ENCODE measurements around the gene KNSTRN.

The KNSTRN gene

GRCh38 chr15:40382580-40383456, at the start of gene KNSTRN:
Gene KNSTRN (plus strand): TSS chr15:40382721. CDS start chr15:40382836, 115 bp downstream.
- peaks cover 24% of the 10 kb centered on the region for H3K4me1 Mint-ChIP-seq
- H3K9me3 Mint-ChIP-seq = no peaks in the 10 kb centered on the region
- H3K27ac Mint-ChIP-seq = peak within 1 kb of the TSS; percentile 95
- H3K27me3 Mint-ChIP-seq = no peaks in the 10 kb centered on the region
- peaks cover 3% of the 10 kb centered on the region for H3K36me3 Mint-ChIP-seq
- H3K4me3 Mint-ChIP-seq = peak within 1 kb of the TSS; percentile 99

GRCh38 chr15:40333922-40334492, 48.5 kb upstream of the KNSTRN start:
- Mint-ChIP-seq H3K9me3 (no peaks in the 10 kb centered on the region), H3K36me3 (no peaks in the 10 kb centered on the region), H3K4me3 (peak overlapping the region; percentile 2), H3K27me3 (no peaks in the 10 kb centered on the region), H3K27ac (peak overlapping the region; percentile 76), H3K4me1 (peaks cover 16% of the 10 kb centered on the region)

GRCh38 chr15:40334541-40334940, 48.0 kb upstream of the KNSTRN start:
- Mint-ChIP-seq H3K36me3 (no peaks in the 10 kb centered on the region), H3K27me3 (no peaks in the 10 kb centered on the region), H3K9me3 (no peaks in the 10 kb centered on the region), H3K4me3 (no peak overlapping the region), H3K4me1 (peaks cover 16% of the 10 kb centered on the region), H3K27ac (no peak overlapping the region)

- H3K9me3 Mint-ChIP-seq = no peaks in the 10 kb centered on the region
- H3K4me3 Mint-ChIP-seq = no peak overlapping the region
- no peaks in the 10 kb centered on the region for H3K36me3 Mint-ChIP-seq
- H3K27ac Mint-ChIP-seq = no peak overlapping the region
- no peaks in the 10 kb centered on the region for H3K27me3 Mint-ChIP-seq
- peaks cover 16% of the 10 kb centered on the region for H3K4me1 Mint-ChIP-seq
These were observed 47.4 kb upstream of the KNSTRN start for GRCh38 chr15:40334941-40335795.

GRCh38 chr15:40335938-40336743, 46.4 kb upstream of the KNSTRN start:
- no peaks in the 10 kb centered on the region for H3K27me3 Mint-ChIP-seq
- no peak overlapping the region for H3K4me3 Mint-ChIP-seq
- no peaks in the 10 kb centered on the region for H3K9me3 Mint-ChIP-seq
- peaks cover 16% of the 10 kb centered on the region for H3K4me1 Mint-ChIP-seq
- no peaks in the 10 kb centered on the region for H3K36me3 Mint-ChIP-seq
- H3K27ac Mint-ChIP-seq = no peak overlapping the region

- H3K4me1 Mint-ChIP-seq = peaks cover 16% of the 10 kb centered on the region
- no peaks in the 10 kb centered on the region for H3K36me3 Mint-ChIP-seq
- no peaks in the 10 kb centered on the region for H3K27me3 Mint-ChIP-seq
- H3K4me3 Mint-ChIP-seq = no peak overlapping the region
- no peaks in the 10 kb centered on the region for H3K9me3 Mint-ChIP-seq
- no peak overlapping the region for H3K27ac Mint-ChIP-seq
These were observed 45.8 kb upstream of the KNSTRN start for GRCh38 chr15:40336744-40337122.

GRCh38 chr15:40337597-40337996, 44.9 kb upstream of the KNSTRN start:
- H3K36me3 Mint-ChIP-seq = no peaks in the 10 kb centered on the region
- no peak overlapping the region for H3K27ac Mint-ChIP-seq
- peak overlapping the region; percentile 49 for H3K4me3 Mint-ChIP-seq
- H3K9me3 Mint-ChIP-seq = no peaks in the 10 kb centered on the region
- H3K27me3 Mint-ChIP-seq = no peaks in the 10 kb centered on the region
- H3K4me1 Mint-ChIP-seq = peaks cover 16% of the 10 kb centered on the region

- peaks cover 16% of the 10 kb centered on the region for H3K4me1 Mint-ChIP-seq
- H3K4me3 Mint-ChIP-seq = peak overlapping the region; percentile 49
- H3K9me3 Mint-ChIP-seq = no peaks in the 10 kb centered on the region
- no peak overlapping the region for H3K27ac Mint-ChIP-seq
- no peaks in the 10 kb centered on the region for H3K36me3 Mint-ChIP-seq
- H3K27me3 Mint-ChIP-seq = no peaks in the 10 kb centered on the region
These were observed 44.4 kb upstream of the KNSTRN start for GRCh38 chr15:40338041-40338657.

GRCh38 chr15:40338921-40339620, 43.5 kb upstream of the KNSTRN start:
- H3K27ac Mint-ChIP-seq = no peak overlapping the region
- H3K9me3 Mint-ChIP-seq = no peaks in the 10 kb centered on the region
- H3K4me3 Mint-ChIP-seq = no peak overlapping the region
- H3K4me1 Mint-ChIP-seq = peaks cover 9% of the 10 kb centered on the region
- no peaks in the 10 kb centered on the region for H3K27me3 Mint-ChIP-seq
- no peaks in the 10 kb centered on the region for H3K36me3 Mint-ChIP-seq

GRCh38 chr15:40339621-40339945, 42.9 kb upstream of the KNSTRN start:
- Mint-ChIP-seq H3K27me3 (no peaks in the 10 kb centered on the region), H3K27ac (no peak overlapping the region), H3K4me1 (peaks cover 4% of the 10 kb centered on the region), H3K9me3 (no peaks in the 10 kb centered on the region), H3K36me3 (no peaks in the 10 kb centered on the region), H3K4me3 (no peak overlapping the region)

- Mint-ChIP-seq H3K4me1 (peaks cover 4% of the 10 kb centered on the region), H3K4me3 (no peak overlapping the region)
These were observed 42.3 kb upstream of the KNSTRN start for GRCh38 chr15:40340038-40340739.

GRCh38 chr15:40340740-40341400, 41.7 kb upstream of the KNSTRN start, which contains the start of gene CCDC9B:
Gene CCDC9B (minus strand): TSS chr15:40340939. CDS start chr15:40340819, 120 bp downstream.
- Mint-ChIP-seq H3K4me1 (peaks cover 4% of the 10 kb centered on the region), H3K4me3 (no peak within 1 kb of the TSS), H3K9me3 (no peaks in the 10 kb centered on the region), H3K36me3 (no peaks in the 10 kb centered on the region), H3K27ac (no peak within 1 kb of the TSS), H3K27me3 (no peaks in the 10 kb centered on the region)

More at GRCh38 chr15:40340038-40340739, 42.3 kb upstream of the KNSTRN start:
- H3K36me3 Mint-ChIP-seq = no peaks in the 10 kb centered on the region
- H3K9me3 Mint-ChIP-seq = no peaks in the 10 kb centered on the region
- H3K27me3 Mint-ChIP-seq = no peaks in the 10 kb centered on the region
- H3K27ac Mint-ChIP-seq = no peak overlapping the region
